HFFc6 (cell line): ENCODE data around the gene CEL. TPM values are rescaled to one million over a fixed set of nuclear protein-coding genes. Genes with fewer than 3 reads are reported as not detected.

ENCODE experiments used
- DNase-seq: peaks from one replicate; pipeline ENCODE4 v3.0.0-alpha.2; 2018
- H3K27ac Mint-ChIP-seq: 2 replicates; pipeline ENCODE4 v1.8.0; 2020; ENCODE audit warnings: mild to moderate bottlenecking, mixed read lengths
- H3K27me3 Mint-ChIP-seq: 2 replicates; pipeline ENCODE4 v1.8.0; 2021; ENCODE audit warnings: mild to moderate bottlenecking, moderate library complexity, mixed read lengths; ENCODE audit not compliant: insufficient read depth
- H3K36me3 Mint-ChIP-seq: 2 replicates; pipeline ENCODE4 v1.8.0; 2021; ENCODE audit warnings: low read depth, mixed read lengths
- H3K4me1 Mint-ChIP-seq: 2 replicates; pipeline ENCODE4 v1.8.0; 2020; ENCODE audit warnings: low read depth, mixed read lengths
- H3K4me3 Mint-ChIP-seq: 2 replicates; pipeline ENCODE4 v1.8.0; 2020; ENCODE audit warnings: mild to moderate bottlenecking, moderate library complexity, mixed read lengths
- H3K9me3 Mint-ChIP-seq: 2 replicates; pipeline ENCODE4 v1.8.0; 2020; ENCODE audit warnings: mild to moderate bottlenecking, mixed read lengths
- CTCF ChIP-seq: fragments of 200-600 bp; sonication (generic); IDR thresholded peaks from 2 replicates; pipeline ENCODE4 v1.5.0; 2021; ENCODE audit warnings: antibody characterized with exemption, mild to moderate bottlenecking
- total RNA-seq, 6 experiments: library from RNA; stranded (reverse); fragmentation: NEBNext Ultra II Directional; extraction: Animal tissue kit (Norgen Biotek cat#: 25700); gene quantifications; 2 replicates in 1 of 6; 3 replicates in 5 of 6; pipeline ENCODE4 v1.2.3, GENCODE V29; 2021

Gene CEL
- total RNA-seq, 6 experiments from 2014 or later = 0.25 to 0.60 (median 0.43) TPM

GRCh38 chr9:133103183-133103986, 41.6 kb downstream of the CEL start:
- H3K9me3 Mint-ChIP-seq = no peaks in the 10 kb centered on the region
- peak; percentile 100 for TF ChIP-seq CTCF
- H3K27ac Mint-ChIP-seq = peak overlapping the region; percentile 26; the same call in 1 of the 2 replicates
- H3K4me3 Mint-ChIP-seq = no peak overlapping the region
- no peaks in the 10 kb centered on the region for H3K4me1 Mint-ChIP-seq
- peak; percentile 25 for DNase-seq
- peaks cover 3% of the 10 kb centered on the region; the same call in 1 of the 2 replicates for H3K27me3 Mint-ChIP-seq
- H3K36me3 Mint-ChIP-seq = peaks cover 14% of the 10 kb centered on the region

GRCh38 chr9:133103987-133104505, 42.3 kb downstream of the CEL start:
- peaks cover 3% of the 10 kb centered on the region; the same call in 1 of the 2 replicates for H3K27me3 Mint-ChIP-seq
- DNase-seq = no peak
- no peaks in the 10 kb centered on the region for H3K4me1 Mint-ChIP-seq
- TF ChIP-seq CTCF = no peak
- H3K36me3 Mint-ChIP-seq = peaks cover 7% of the 10 kb centered on the region
- no peaks in the 10 kb centered on the region for H3K9me3 Mint-ChIP-seq
- H3K27ac Mint-ChIP-seq = no peak overlapping the region
- H3K4me3 Mint-ChIP-seq = no peak overlapping the region

GRCh38 chr9:133104718-133105460, 43.1 kb downstream of the CEL start:
- Mint-ChIP-seq H3K27me3 (peaks cover 3% of the 10 kb centered on the region; the same call in 1 of the 2 replicates), H3K4me3 (no peak overlapping the region), H3K9me3 (no peaks in the 10 kb centered on the region), H3K27ac (no peak overlapping the region), H3K4me1 (no peaks in the 10 kb centered on the region), H3K36me3 (peaks cover 4% of the 10 kb centered on the region; the same call in 1 of the 2 replicates)
- TF ChIP-seq CTCF = no peak
- no peak for DNase-seq

GRCh38 chr9:133105461-133105770, 43.6 kb downstream of the CEL start:
- no peak overlapping the region for H3K27ac Mint-ChIP-seq
- no peak overlapping the region for H3K4me3 Mint-ChIP-seq
- DNase-seq = no peak
- peaks cover 3% of the 10 kb centered on the region; the same call in 1 of the 2 replicates for H3K27me3 Mint-ChIP-seq
- TF ChIP-seq CTCF = no peak
- no peaks in the 10 kb centered on the region for H3K9me3 Mint-ChIP-seq
- peaks cover 4% of the 10 kb centered on the region; the same call in 1 of the 2 replicates for H3K36me3 Mint-ChIP-seq
- no peaks in the 10 kb centered on the region for H3K4me1 Mint-ChIP-seq

- H3K36me3 Mint-ChIP-seq = peaks cover 4% of the 10 kb centered on the region; the same call in 1 of the 2 replicates
- H3K27ac Mint-ChIP-seq = no peak overlapping the region
- H3K4me1 Mint-ChIP-seq = no peaks in the 10 kb centered on the region
- no peaks in the 10 kb centered on the region for H3K9me3 Mint-ChIP-seq
- H3K4me3 Mint-ChIP-seq = no peak overlapping the region
- H3K27me3 Mint-ChIP-seq = peaks cover 3% of the 10 kb centered on the region; the same call in 1 of the 2 replicates
- no peak for DNase-seq
- TF ChIP-seq CTCF = no peak
Observed at GRCh38 chr9:133106511-133107244, 44.9 kb downstream of the CEL start.
